Left renal cortex interstitium (tissue), 4 donors: ENCODE measurements around the gene OSBPL9. TPM values are rescaled to one million over a fixed set of nuclear protein-coding genes. Genes with fewer than 3 reads are reported as not detected.
"Not testable (repeated sequence)": the region's sequence is repeated elsewhere in the genome, so short reads cannot be mapped to it uniquely, and the experiment has no call there.

ENCODE experiments used
- DNase-seq, 4 donors: peaks; one replicate each; pipeline ENCODE4 v3.0.0-alpha.2; 2013; ENCODE audit warnings: low read depth in 4 of 4, low spot score in 2 of 4, missing footprints in 1 of 4
- polyA plus RNA-seq, 4 donors: library from polyadenylated mRNA; unstranded; fragments of 120-200 nt; gene quantifications; one replicate each; pipeline ENCODE4 v1.2.1, GENCODE V29; 2013; ENCODE audit not compliant: insufficient read length in 4 of 4

The OSBPL9 gene
- polyA plus RNA-seq, 4 donors: 111 to 147 (median 133) TPM

GRCh38 chr1:51605961-51606723 lies 10.8 kb upstream of the OSBPL9 start:
- DNase-seq: no peak

- no peak for DNase-seq
Measured at GRCh38 chr1:51607681-51608095, 9.2 kb upstream of the OSBPL9 start.

GRCh38 chr1:51610104-51610503 lies 6.8 kb upstream of the OSBPL9 start:
- not testable (repeated sequence) for DNase-seq

- no peak for DNase-seq
Measured at GRCh38 chr1:51610637-51611036, 6.3 kb upstream of the OSBPL9 start.

- DNase-seq: no peak
Measured at GRCh38 chr1:51612447-51612961, 4.4 kb upstream of the OSBPL9 start.

GRCh38 chr1:51615780-51616291 lies 1.1 kb upstream of the OSBPL9 start:
- DNase-seq: no peak

- no peak for DNase-seq
Measured at GRCh38 chr1:51616490-51616889, 402 bp upstream of the OSBPL9 start.

GRCh38 chr1:51618715-51619114 lies 1.8 kb downstream of the OSBPL9 start:
- no peak for DNase-seq

- no peak for DNase-seq
Measured at GRCh38 chr1:51620470-51620869, 3.6 kb downstream of the OSBPL9 start.

- DNase-seq: no peak
Measured at GRCh38 chr1:51621161-51621560, 4.3 kb downstream of the OSBPL9 start.

- no peak for DNase-seq
Measured at GRCh38 chr1:51621841-51622454, 5.1 kb downstream of the OSBPL9 start.

GRCh38 chr1:51622455-51622913 lies 5.6 kb downstream of the OSBPL9 start:
- DNase-seq: no peak

GRCh38 chr1:51623025-51623424 lies 6.1 kb downstream of the OSBPL9 start:
- DNase-seq: no peak

GRCh38 chr1:51623450-51623849 lies 6.6 kb downstream of the OSBPL9 start:
- DNase-seq: no peak

- DNase-seq: no peak
Measured at GRCh38 chr1:51624855-51625254, 8.0 kb downstream of the OSBPL9 start.

- no peak for DNase-seq
Measured at GRCh38 chr1:51627672-51628071, 10.8 kb downstream of the OSBPL9 start.

- no peak for DNase-seq
Measured at GRCh38 chr1:51628715-51629590, 12.1 kb downstream of the OSBPL9 start.

- no peak for DNase-seq
Measured at GRCh38 chr1:51629918-51630317, 13.0 kb downstream of the OSBPL9 start.

GRCh38 chr1:51630393-51630792 lies 13.5 kb downstream of the OSBPL9 start:
- DNase-seq: no peak

- DNase-seq: no peak
Measured at GRCh38 chr1:51630922-51631321, 14.0 kb downstream of the OSBPL9 start.

- DNase-seq: no peak
Measured at GRCh38 chr1:51631747-51632146, 14.9 kb downstream of the OSBPL9 start.
